ENCODE results near the gene GSTM4. TPM values are rescaled to one million over a fixed set of nuclear protein-coding genes. Genes with fewer than 3 reads are reported as not detected.
"Not testable (repeated sequence)": the region's sequence is repeated elsewhere in the genome, so short reads cannot be mapped to it uniquely, and the experiment has no call there.

GSTM4 gene
- total RNA-seq, 1 donor from 2014 or later = 12.7 TPM

DNA sequence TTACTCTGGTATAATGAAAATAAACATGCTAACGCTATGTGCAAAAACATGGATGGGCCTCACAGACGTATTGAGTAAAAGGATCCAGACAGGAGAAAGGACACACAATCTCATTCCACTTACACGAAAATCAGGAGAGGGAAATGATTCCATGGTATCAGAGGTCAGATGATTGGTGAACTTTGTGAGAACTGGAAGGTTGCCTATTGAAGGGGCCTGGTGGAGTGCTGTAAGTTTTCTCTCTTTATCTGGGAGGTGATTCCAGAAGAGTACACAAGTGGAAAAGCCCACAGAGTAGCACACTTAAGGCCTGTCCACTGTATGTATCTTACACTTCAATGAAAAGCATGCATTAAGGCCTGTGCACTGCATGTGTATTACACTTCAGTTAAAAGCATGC, 21.6 kb downstream of the GSTM4 start:
- Histone ChIP-seq H3K27me3 (ENCODE audit: control insufficient read depth, insufficient read depth, low read length) (no peaks in the 10 kb centered on the region), H3K4me3 (ENCODE audit: low read depth, low read length) (no peak overlapping the region), H3K36me3 (ENCODE audit: control insufficient read depth, insufficient read depth, low read length) (no peaks in the 10 kb centered on the region)
- TF ChIP-seq, protein P1, sequence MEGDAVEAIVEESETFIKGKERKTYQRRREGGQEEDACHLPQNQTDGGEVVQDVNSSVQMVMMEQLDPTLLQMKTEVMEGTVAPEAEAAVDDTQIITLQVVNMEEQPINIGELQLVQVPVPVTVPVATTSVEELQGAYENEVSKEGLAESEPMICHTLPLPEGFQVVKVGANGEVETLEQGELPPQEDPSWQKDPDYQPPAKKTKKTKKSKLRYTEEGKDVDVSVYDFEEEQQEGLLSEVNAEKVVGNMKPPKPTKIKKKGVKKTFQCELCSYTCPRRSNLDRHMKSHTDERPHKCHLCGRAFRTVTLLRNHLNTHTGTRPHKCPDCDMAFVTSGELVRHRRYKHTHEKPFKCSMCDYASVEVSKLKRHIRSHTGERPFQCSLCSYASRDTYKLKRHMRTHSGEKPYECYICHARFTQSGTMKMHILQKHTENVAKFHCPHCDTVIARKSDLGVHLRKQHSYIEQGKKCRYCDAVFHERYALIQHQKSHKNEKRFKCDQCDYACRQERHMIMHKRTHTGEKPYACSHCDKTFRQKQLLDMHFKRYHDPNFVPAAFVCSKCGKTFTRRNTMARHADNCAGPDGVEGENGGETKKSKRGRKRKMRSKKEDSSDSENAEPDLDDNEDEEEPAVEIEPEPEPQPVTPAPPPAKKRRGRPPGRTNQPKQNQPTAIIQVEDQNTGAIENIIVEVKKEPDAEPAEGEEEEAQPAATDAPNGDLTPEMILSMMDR (IDR thresholded peaks at IDR 0.05; ENCODE audit: insufficient read depth, low read length, poor library complexity, severe bottlenecking) = no peak
- DNase-seq (ENCODE audit: low read depth) = no peak

DNA sequence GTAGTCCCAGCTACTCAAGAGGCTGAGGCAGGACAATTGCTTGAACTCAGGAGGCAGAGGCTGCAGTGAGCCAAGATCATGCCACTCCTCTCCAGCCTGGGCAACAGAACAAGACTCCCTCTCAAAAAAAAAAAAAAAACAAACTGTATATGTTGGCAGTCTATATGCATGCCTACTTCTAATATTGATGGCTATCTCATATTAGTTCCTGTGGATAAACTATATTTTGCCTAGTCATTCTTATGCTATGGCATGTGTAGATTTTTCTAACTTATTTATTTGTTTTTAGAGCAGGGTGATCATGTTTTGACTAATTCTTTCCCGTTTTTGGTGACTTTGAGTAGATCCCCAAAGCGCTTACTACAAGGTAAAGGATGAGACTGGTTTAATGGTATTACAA, 22.7 kb downstream of the GSTM4 start:
- not testable (repeated sequence) for H3K27me3 ChIP-seq (ENCODE audit: control insufficient read depth, insufficient read depth, low read length); DNase-seq (ENCODE audit: low read depth); H3K36me3 ChIP-seq (ENCODE audit: control insufficient read depth, insufficient read depth, low read length); H3K4me3 ChIP-seq (ENCODE audit: low read depth, low read length)

DNA sequence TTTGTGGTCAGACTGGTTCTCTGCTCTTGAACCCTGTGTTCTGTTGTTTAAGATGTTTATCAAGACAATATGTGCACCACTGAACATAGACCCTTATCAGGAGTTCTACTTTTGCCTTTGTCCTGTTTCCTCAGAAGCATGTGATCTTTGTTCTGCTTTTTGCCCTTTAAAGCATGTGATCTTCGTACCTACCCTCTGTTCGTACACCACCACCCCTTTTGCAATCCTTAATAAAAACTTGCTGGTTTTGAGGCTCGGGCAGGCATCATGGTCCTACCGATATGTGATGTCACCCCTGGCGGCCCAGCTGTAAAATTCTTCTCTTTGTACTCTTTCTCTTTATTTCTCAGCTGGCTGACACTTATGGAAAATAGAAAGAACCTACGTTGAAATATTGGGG, 28.9 kb downstream of the GSTM4 start:
- H3K4me3 ChIP-seq (ENCODE audit: low read depth, low read length); H3K27me3 ChIP-seq (ENCODE audit: control insufficient read depth, insufficient read depth, low read length); DNase-seq (ENCODE audit: low read depth); H3K36me3 ChIP-seq (ENCODE audit: control insufficient read depth, insufficient read depth, low read length): not testable (repeated sequence)

DNA sequence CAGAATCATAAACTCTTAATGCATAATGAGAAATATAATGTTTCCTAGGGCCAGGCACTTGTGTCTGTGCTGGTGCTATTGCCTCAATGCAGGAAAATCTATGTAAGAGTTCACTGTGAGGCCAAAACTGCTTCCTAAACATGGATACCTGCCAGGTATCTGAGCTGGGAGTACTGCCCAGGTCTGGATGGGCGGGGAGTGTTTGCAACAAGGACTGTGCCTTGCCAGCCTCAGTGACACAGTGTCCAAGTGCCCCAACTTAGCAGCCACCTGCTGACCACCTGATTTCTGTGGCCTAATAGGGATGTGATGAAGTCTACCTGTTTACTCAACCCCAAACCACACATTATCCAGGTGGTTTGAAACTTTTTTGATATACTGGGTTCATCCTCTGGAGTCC, 29.5 kb downstream of the GSTM4 start:
- not testable (repeated sequence) for H3K36me3 ChIP-seq (ENCODE audit: control insufficient read depth, insufficient read depth, low read length); H3K4me3 ChIP-seq (ENCODE audit: low read depth, low read length); H3K27me3 ChIP-seq (ENCODE audit: control insufficient read depth, insufficient read depth, low read length); DNase-seq (ENCODE audit: low read depth)

DNA sequence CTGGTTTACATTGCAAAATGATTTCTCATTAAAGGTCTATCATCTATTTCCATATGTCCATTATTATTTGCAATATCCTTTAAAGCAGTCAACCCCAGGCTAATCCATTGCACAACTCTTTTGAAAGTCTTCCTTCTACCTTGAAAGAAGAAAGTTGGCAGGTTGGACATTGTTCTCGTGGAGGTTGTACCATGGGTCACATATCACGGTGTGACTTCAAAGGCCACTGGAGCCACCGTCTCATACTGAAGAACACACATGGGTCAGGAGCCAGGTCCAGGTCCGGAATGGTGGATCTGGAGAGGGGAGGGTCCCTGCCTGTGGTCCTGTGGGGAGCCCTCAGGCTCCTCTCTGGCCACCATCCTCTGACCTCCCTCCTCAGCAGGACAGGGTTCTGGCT, 30.0 kb downstream of the GSTM4 start:
- H3K4me3 ChIP-seq (ENCODE audit: low read depth, low read length); H3K27me3 ChIP-seq (ENCODE audit: control insufficient read depth, insufficient read depth, low read length); H3K36me3 ChIP-seq (ENCODE audit: control insufficient read depth, insufficient read depth, low read length); DNase-seq (ENCODE audit: low read depth): not testable (repeated sequence)

DNA sequence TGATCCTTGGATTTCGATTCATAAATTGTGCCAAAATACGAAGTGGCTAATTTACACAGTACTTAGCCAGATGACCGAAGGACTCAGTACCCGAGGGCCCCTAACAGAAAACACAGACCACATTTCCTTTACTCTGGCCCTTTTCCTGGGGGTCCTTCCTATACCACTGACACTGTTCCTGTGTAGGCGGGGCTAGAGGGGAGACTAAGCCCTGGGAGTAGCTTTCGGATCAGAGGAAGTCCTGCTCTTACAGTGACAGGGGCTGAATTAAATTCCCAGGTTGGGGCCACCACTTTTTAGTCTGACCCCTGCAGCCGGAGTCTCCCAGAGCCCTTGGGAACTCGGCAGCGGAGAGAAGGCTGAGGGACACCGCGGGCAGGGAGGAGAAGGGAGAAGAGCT, 31.2 kb downstream of the GSTM4 start:
- H3K4me3 ChIP-seq (ENCODE audit: low read depth, low read length); H3K36me3 ChIP-seq (ENCODE audit: control insufficient read depth, insufficient read depth, low read length); DNase-seq (ENCODE audit: low read depth); H3K27me3 ChIP-seq (ENCODE audit: control insufficient read depth, insufficient read depth, low read length): not testable (repeated sequence)

DNA sequence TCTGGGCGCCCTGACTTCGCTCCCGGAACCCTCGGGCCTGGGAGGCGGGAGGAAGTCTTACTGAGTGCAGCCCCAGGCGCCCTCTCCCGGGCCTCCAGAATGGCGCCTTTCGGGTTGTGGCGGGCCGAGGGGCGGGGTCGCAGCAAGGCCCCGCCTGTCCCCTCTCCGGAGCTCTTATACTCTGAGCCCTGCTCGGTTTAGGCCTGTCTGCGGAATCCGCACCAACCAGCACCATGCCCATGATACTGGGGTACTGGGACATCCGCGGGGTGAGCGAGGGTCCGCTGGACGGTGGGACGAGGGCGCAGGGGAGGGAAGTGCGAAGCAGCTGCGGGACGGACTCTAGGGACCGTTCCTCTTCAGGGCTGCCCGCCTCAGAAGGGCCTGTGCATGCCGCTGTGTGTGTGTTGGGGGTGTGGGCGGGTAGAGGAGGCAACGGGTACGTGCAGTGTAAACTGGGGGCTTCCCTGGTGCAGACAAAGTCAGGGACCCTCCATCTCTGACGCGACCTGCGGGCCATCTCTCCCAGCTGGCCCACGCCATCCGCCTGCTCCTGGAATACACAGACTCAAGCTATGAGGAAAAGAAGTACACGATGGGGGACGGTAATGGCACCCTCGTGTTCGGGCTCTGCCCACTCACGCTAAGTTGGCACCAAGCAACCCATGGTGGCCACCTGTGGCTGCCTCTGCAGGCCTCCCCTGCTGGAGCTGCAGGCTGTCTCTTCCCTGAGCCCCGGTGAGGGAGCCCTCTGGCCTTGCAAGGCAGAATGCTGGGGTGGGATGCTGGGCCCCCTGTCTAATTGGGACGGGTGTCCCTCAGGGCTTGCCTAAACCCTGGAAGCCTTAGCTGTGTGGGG, 32.0 kb downstream of the GSTM4 start, which contains the start of gene GSTM1:
TSS of gene GSTM1 (plus strand) at position 177 of the 859 bp plus-strand sequence. CDS start at position 234, 57 bp downstream.
- DNase-seq (ENCODE audit: low read depth) = no peak
- Histone ChIP-seq H3K4me3 (ENCODE audit: low read depth, low read length) (peak within 1 kb of the TSS; percentile 53), H3K36me3 (ENCODE audit: control insufficient read depth, insufficient read depth, low read length) (no peaks in the 10 kb centered on the region), H3K27me3 (ENCODE audit: control insufficient read depth, insufficient read depth, low read length) (no peaks in the 10 kb centered on the region)
- TF ChIP-seq, protein P1 (IDR thresholded peaks at IDR 0.05; ENCODE audit: insufficient read depth, low read length, poor library complexity, severe bottlenecking) = peak; percentile 61

DNA sequence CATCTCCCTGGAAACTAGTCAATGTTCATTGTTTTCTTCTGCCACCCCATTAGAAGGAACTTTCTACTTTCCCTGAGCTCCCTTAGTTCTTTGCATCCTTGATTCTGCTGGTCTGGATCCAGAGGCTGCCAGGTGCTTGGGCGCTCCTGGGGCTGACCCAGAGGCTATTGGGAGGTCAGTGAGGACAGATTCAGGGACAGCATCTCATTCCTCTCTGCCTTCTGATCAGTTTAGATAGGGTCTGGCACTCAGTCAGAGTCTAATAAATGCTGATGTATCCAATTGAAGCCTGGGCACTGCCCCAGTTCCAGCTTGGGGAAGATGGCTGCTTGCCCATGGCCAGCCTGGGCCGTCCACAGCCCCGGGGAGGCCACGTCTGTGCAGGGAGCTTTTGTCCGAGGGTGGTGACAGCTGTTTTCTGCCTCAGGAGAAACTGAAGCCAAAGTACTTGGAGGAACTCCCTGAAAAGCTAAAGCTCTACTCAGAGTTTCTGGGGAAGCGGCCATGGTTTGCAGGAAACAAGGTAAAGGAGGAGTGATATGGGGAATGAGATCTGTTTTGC, 34.0 kb downstream of the GSTM4 start:
- TF ChIP-seq, protein P1 (IDR thresholded peaks at IDR 0.05; ENCODE audit: insufficient read depth, low read length, poor library complexity, severe bottlenecking) = no peak
- no peak for DNase-seq (ENCODE audit: low read depth)
- Histone ChIP-seq H3K4me3 (ENCODE audit: low read depth, low read length) (no peak overlapping the region), H3K27me3 (ENCODE audit: control insufficient read depth, insufficient read depth, low read length) (no peaks in the 10 kb centered on the region), H3K36me3 (ENCODE audit: control insufficient read depth, insufficient read depth, low read length) (no peaks in the 10 kb centered on the region)
